Thymus (tissue), 11 donors: Measurements from ENCODE around the gene CHI3L1. TPM values are rescaled to one million over a fixed set of nuclear protein-coding genes. Genes with fewer than 3 reads are reported as not detected.

Source experiments
- DNase-seq, 9 donors: peaks; one replicate each; pipeline ENCODE4 v3.0.0-alpha.2; 2013; ENCODE audit warnings: low spot score in 9 of 9, low read depth in 6 of 9, missing footprints in 1 of 9
- H3K27ac ChIP-seq, 2 donors: one replicate each; pipeline ENCODE4 v1.5.1; 2013; ENCODE audit warnings: control low read depth in 1 of 2, low read depth in 1 of 2, low read length in 1 of 2, mild to moderate bottlenecking in 1 of 2, moderate library complexity in 1 of 2
- H3K27me3 ChIP-seq, 2 donors: one replicate each; pipeline ENCODE4 v1.5.1; 2013; ENCODE audit warnings: low read length in 1 of 2; ENCODE audit not compliant: control insufficient read depth in 2 of 2, insufficient read depth in 1 of 2
- H3K36me3 ChIP-seq, 2 donors: one replicate each; pipeline ENCODE4 v1.5.1; 2013; ENCODE audit warnings: low read length in 1 of 2, mild to moderate bottlenecking in 1 of 2, moderate library complexity in 1 of 2; ENCODE audit not compliant: control insufficient read depth in 2 of 2, insufficient read depth in 2 of 2
- H3K4me1 ChIP-seq, 2 donors: one replicate each; pipeline ENCODE4 v1.5.1; 2013; ENCODE audit warnings: low read length in 2 of 2; ENCODE audit not compliant: control insufficient read depth in 2 of 2, insufficient read depth in 2 of 2
- H3K4me3 ChIP-seq, 2 donors: one replicate each; pipeline ENCODE4 v1.5.1; 2013; ENCODE audit warnings: low read length in 2 of 2, control low read depth in 1 of 2, mild to moderate bottlenecking in 1 of 2
- H3K9me3 ChIP-seq, 2 donors: one replicate each; pipeline ENCODE4 v1.5.1; 2013; ENCODE audit warnings: low read length in 1 of 2, mild to moderate bottlenecking in 1 of 2; ENCODE audit not compliant: control insufficient read depth in 2 of 2, insufficient read depth in 1 of 2
- WGBS: extraction: QIAGEN DNeasy Blood & Tissue Kit; methylation state at CpG from one replicate; pipeline ENCODE4 v1.1.7; 2013; 5-methylcytosine and 5-hydroxymethylcytosine counted together
- polyA plus RNA-seq: library from polyadenylated mRNA; stranded (reverse); fragments of 200-250 nt; gene quantifications from one replicate; pipeline ENCODE4 v1.2.3, GENCODE V29; 2013
- total RNA-seq: library from RNA; stranded (reverse); fragments of 120-200 nt; gene quantifications from one replicate; pipeline ENCODE4 v1.2.4, GENCODE V29; 2013
- donor health status: healthy.

CHI3L1 gene
- total and polyA plus RNA-seq, 2 donors, result 7.4 to 26.8 TPM

- Histone ChIP-seq H3K27ac (peak overlapping the region in 1 of 2 donors; percentile 55), H3K27me3 (peaks cover 0 to 13% of the 10 kb centered on the region in 2 donors), H3K4me3 (no peak overlapping the region), H3K9me3 (no peaks in the 10 kb centered on the region), H3K4me1 (peaks cover 0 to 4% of the 10 kb centered on the region in 2 donors), H3K36me3 (no peaks in the 10 kb centered on the region)
- WGBS, result 77% methylated on average over 7 of the region's 7 CpGs
- DNase-seq, result no peak
These were observed 791 bp upstream of the CHI3L1 start for GRCh38 chr1:203187304-203187685.

- 95% methylated on average over 5 of the region's 5 CpGs for whole genome bisulfite sequencing
- Histone ChIP-seq H3K27ac (no peak overlapping the region), H3K9me3 (no peaks in the 10 kb centered on the region), H3K4me3 (no peak overlapping the region), H3K36me3 (no peaks in the 10 kb centered on the region), H3K4me1 (peaks cover 0 to 4% of the 10 kb centered on the region in 2 donors), H3K27me3 (peaks cover 0 to 13% of the 10 kb centered on the region in 2 donors)
- no peak for DNase-seq
These were observed 436 bp downstream of the CHI3L1 start for GRCh38 chr1:203186091-203186445.

- Histone ChIP-seq H3K27me3 (peaks cover 0 to 13% of the 10 kb centered on the region in 2 donors), H3K4me1 (peaks cover 0 to 4% of the 10 kb centered on the region in 2 donors), H3K9me3 (no peaks in the 10 kb centered on the region), H3K4me3 (no peak overlapping the region), H3K27ac (no peak overlapping the region), H3K36me3 (no peaks in the 10 kb centered on the region)
- 99% methylated on average over 4 of the region's 4 CpGs for WGBS
- DNase-seq, result no peak
These were observed 919 bp downstream of the CHI3L1 start for GRCh38 chr1:203185585-203185984.

GRCh38 chr1:203185061-203185461 is 1.4 kb downstream of the CHI3L1 start:
- no peak for DNase-seq
- H3K27me3 ChIP-seq, result peaks cover 0 to 13% of the 10 kb centered on the region in 2 donors
- no peak overlapping the region for H3K4me3 ChIP-seq
- no peaks in the 10 kb centered on the region for H3K36me3 ChIP-seq
- H3K4me1 ChIP-seq, result peaks cover 0 to 4% of the 10 kb centered on the region in 2 donors
- H3K9me3 ChIP-seq, result no peaks in the 10 kb centered on the region
- WGBS, result 98% methylated on average over 10 of the region's 10 CpGs
- no peak overlapping the region for H3K27ac ChIP-seq

GRCh38 chr1:203184467-203184866 is 2.0 kb downstream of the CHI3L1 start:
- no peak for DNase-seq
- Histone ChIP-seq H3K4me1 (peaks cover 0 to 4% of the 10 kb centered on the region in 2 donors), H3K27me3 (peaks cover 0 to 13% of the 10 kb centered on the region in 2 donors), H3K27ac (no peak overlapping the region), H3K36me3 (no peaks in the 10 kb centered on the region), H3K9me3 (no peaks in the 10 kb centered on the region), H3K4me3 (no peak overlapping the region)
- WGBS, result 93% methylated on average over 4 of the region's 4 CpGs

GRCh38 chr1:203183828-203184227 is 2.7 kb downstream of the CHI3L1 start:
- no peak overlapping the region for H3K4me3 ChIP-seq
- H3K9me3 ChIP-seq, result no peaks in the 10 kb centered on the region
- 96% methylated on average over 2 of the region's 2 CpGs for WGBS
- no peak for DNase-seq
- no peaks in the 10 kb centered on the region for H3K36me3 ChIP-seq
- no peak overlapping the region for H3K27ac ChIP-seq
- H3K27me3 ChIP-seq, result peaks cover 0 to 11% of the 10 kb centered on the region in 2 donors
- peaks cover 0 to 4% of the 10 kb centered on the region in 2 donors for H3K4me1 ChIP-seq

- Histone ChIP-seq H3K4me3 (no peak overlapping the region), H3K4me1 (peaks cover 0 to 4% of the 10 kb centered on the region in 2 donors), H3K27me3 (peaks cover 0 to 11% of the 10 kb centered on the region in 2 donors), H3K36me3 (no peaks in the 10 kb centered on the region), H3K9me3 (no peaks in the 10 kb centered on the region), H3K27ac (no peak overlapping the region)
- no peak for DNase-seq
- WGBS, result 98% methylated on average over 7 of the region's 7 CpGs
These were observed 4.0 kb downstream of the CHI3L1 start for GRCh38 chr1:203182387-203182953.

- WGBS, result 81% methylated on average over 10 of the region's 10 CpGs
These were observed 4.7 kb downstream of the CHI3L1 start for GRCh38 chr1:203181586-203182386.

GRCh38 chr1:203180611-203181330 is 5.7 kb downstream of the CHI3L1 start:
- H3K36me3 ChIP-seq, result no peaks in the 10 kb centered on the region
- no peaks in the 10 kb centered on the region for H3K4me1 ChIP-seq
- no peak for DNase-seq
- H3K4me3 ChIP-seq, result no peak overlapping the region
- WGBS, result 88% methylated on average over 11 of the region's 11 CpGs
- H3K27me3 ChIP-seq, result peaks cover 0 to 3% of the 10 kb centered on the region in 2 donors
- no peaks in the 10 kb centered on the region for H3K9me3 ChIP-seq
- H3K27ac ChIP-seq, result no peak overlapping the region

More at GRCh38 chr1:203181586-203182386, 4.7 kb downstream of the CHI3L1 start:
- Histone ChIP-seq H3K9me3 (no peaks in the 10 kb centered on the region), H3K36me3 (no peaks in the 10 kb centered on the region), H3K27ac (no peak overlapping the region), H3K4me1 (peaks cover 0 to 4% of the 10 kb centered on the region in 2 donors), H3K4me3 (no peak overlapping the region), H3K27me3 (peaks cover 0 to 8% of the 10 kb centered on the region in 2 donors)
- no peak for DNase-seq
